GM12875 (cell line): Measurements from ENCODE around the gene APBA1.

Source experiments
- H3K4me3 ChIP-seq: one replicate; pipeline ENCODE4 v1.5.1; 2011; ENCODE audit warnings: low read depth, low read length, control low read depth
- TF ChIP-seq, protein P1 (sequence below): IDR thresholded peaks from 2 replicates; pipeline ENCODE4 v1.5.1; 2011; ENCODE audit warnings: low read depth, mild to moderate bottlenecking, control low read depth, inconsistent platforms, low read length, moderate library complexity, borderline replicate concordance; ENCODE audit not compliant: insufficient read depth

Gene APBA1

DNA sequence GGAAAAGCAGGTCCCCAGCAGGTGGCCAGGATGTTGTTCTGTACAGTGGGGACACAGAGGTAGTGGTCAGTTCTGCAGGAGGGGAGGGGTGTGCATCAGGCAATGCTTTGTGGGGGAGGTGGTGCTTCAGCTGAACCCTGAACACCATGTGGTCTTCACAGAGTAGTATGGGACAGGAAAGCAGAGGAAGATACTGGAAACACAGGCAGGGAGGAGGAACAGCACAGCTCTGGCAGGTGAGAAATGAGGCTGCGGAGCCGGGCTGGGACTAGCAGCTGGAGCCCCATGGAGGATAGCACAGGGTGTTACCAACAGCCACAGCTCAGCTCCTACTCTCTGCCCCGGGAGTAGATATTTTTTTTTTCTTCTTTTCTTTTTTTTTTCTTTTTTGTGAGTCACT is 185.7 kb downstream of the APBA1 start:
- no peak overlapping the region for H3K4me3 ChIP-seq
- TF ChIP-seq, protein P1, sequence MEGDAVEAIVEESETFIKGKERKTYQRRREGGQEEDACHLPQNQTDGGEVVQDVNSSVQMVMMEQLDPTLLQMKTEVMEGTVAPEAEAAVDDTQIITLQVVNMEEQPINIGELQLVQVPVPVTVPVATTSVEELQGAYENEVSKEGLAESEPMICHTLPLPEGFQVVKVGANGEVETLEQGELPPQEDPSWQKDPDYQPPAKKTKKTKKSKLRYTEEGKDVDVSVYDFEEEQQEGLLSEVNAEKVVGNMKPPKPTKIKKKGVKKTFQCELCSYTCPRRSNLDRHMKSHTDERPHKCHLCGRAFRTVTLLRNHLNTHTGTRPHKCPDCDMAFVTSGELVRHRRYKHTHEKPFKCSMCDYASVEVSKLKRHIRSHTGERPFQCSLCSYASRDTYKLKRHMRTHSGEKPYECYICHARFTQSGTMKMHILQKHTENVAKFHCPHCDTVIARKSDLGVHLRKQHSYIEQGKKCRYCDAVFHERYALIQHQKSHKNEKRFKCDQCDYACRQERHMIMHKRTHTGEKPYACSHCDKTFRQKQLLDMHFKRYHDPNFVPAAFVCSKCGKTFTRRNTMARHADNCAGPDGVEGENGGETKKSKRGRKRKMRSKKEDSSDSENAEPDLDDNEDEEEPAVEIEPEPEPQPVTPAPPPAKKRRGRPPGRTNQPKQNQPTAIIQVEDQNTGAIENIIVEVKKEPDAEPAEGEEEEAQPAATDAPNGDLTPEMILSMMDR: no peak

DNA sequence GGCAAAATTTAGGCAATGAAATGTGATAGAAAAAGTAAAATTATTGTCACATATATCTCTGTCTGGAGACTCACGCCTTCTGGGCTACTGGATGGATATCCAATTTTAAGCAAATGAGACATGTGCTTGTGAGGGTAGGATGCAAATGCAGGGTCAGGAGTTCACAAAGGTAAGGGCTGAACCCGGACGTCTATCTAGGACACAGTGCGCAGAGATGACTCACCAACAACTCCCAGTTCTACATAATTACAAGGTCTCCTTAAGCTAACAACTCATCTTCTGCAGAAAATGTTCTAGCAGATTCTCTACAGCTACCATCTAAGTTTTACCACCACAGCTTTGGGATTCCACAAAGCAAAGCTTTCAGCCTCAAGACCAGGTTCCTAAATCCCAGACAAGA is 186.7 kb downstream of the APBA1 start:
- TF ChIP-seq, protein P1: no peak

DNA sequence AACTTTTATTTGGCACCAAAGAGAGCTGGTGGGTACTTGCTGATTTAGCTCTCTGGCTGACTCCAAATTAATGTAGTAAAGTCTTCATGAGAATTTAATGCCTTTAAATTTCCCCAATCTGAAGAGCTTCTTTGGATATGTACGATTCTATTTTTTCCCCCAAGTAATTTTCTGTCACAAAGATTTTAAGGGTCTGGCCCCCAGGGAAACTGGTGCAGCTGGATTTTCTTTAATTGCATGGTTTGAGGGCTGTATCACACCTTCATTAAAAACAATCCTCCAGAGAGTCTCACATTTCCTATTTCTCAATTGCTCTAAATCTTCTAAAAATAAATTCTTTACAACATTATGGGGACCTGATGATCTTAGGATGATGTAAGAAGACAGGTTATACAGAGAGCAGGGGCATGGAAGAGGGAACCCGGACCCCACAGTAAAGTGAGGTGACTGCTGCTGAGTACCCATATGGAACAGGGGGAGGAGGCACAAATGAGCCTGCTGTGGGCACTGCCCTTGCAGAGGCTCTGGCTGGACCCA is 188.2 kb downstream of the APBA1 start:
- TF ChIP-seq, protein P1: no peak
- no peak overlapping the region for H3K4me3 ChIP-seq

More for the DNA sequence above, 186.7 kb downstream of the APBA1 start:
- no peak overlapping the region for H3K4me3 ChIP-seq

DNA sequence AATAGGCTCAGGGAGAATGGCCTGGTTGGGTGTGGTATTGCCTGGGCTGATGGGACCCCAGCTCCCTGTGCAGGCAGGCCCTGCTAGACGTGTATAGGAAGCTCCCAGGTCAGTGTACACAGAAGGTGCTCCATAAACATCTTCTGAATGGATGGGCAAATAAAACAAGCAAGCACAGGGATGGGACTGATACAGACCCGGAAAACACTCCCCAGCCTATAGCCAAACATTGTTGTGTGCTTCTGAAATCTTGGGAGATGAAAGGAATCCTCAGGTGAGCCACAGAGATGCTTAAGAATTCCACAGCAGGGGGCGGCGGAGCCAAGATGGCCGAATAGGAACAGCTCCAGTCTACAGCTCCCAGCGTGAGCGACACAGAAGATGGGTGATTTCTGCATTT is 195.4 kb downstream of the APBA1 start:
- H3K4me3 ChIP-seq: no peak overlapping the region
- TF ChIP-seq, protein P1: no peak

DNA sequence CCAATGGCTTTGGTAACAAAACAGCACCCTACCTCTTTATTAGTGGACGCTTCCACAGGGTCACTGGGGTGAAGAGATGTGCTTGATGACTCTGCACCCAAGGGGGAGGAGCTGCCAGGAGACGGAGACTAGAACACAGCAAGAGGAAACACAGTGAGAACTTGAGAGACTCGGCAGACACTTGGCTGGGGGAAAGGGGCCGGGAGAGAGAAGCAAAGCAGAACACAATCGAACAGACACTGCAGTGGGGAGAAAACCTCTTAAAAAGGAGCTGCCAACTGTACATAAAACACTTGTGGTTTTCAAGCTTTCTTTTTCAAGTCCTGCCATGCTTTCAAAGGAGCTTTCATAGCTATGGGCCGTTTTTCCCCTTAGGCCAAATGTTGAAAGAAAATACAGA is 196.2 kb downstream of the APBA1 start:
- TF ChIP-seq, protein P1: no peak
- H3K4me3 ChIP-seq: no peak overlapping the region

DNA sequence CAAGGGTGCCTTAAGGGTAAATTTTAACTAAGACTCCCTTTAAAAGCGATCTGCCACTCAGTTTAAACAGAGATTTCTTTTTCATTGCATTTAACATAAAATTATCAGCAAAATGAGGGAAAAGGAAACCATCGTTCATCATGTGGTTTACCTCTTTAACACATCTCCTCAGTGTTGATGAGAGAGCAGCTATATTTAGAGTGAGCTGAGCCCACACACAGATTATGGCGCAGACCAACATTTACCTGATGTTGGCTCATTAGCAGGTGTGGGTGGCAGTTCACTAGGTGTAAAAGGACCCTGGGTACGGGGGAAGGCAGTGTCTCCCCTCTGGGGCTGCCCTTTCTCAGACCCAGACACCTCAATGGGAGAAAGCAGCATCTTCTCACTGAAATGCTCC is 197.3 kb downstream of the APBA1 start:
- no peak overlapping the region for H3K4me3 ChIP-seq
- TF ChIP-seq, protein P1: no peak

DNA sequence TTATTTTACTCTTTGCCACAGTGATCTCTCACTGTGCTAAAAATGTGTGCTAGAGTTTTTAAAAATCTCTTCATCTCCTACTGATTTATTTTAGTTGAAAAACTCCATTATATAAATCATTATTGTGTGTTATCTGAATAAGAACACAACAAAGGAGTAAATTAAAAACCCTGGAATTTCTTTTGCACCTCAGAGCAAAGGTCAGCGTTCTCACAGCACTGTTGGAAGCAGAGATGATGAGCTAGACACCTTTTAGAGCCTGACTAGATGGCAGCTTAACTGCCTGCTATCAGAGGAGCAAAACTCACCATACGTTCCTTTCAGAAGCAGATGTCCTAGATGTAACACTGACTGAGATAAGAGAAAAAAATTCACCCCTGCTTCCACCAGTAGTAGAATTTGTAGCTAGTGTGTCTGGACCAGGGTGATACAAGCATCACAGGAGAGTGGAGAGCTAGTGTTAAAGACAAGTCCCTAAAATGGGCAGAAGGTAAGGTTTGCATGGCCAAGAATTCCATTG is 200.0 kb downstream of the APBA1 start:
- H3K4me3 ChIP-seq: no peak overlapping the region
- TF ChIP-seq, protein P1: no peak
